ENCODE measurements around the gene TCF7L1. TPM values are rescaled to one million over a fixed set of nuclear protein-coding genes. Genes with fewer than 3 reads are reported as not detected.
"Not testable (repeated sequence)": the region's sequence is repeated elsewhere in the genome, so short reads cannot be mapped to it uniquely, and the experiment has no call there.

The TCF7L1 gene
- total RNA-seq, 1 donor from 2014 or later: 0.19 TPM

DNA sequence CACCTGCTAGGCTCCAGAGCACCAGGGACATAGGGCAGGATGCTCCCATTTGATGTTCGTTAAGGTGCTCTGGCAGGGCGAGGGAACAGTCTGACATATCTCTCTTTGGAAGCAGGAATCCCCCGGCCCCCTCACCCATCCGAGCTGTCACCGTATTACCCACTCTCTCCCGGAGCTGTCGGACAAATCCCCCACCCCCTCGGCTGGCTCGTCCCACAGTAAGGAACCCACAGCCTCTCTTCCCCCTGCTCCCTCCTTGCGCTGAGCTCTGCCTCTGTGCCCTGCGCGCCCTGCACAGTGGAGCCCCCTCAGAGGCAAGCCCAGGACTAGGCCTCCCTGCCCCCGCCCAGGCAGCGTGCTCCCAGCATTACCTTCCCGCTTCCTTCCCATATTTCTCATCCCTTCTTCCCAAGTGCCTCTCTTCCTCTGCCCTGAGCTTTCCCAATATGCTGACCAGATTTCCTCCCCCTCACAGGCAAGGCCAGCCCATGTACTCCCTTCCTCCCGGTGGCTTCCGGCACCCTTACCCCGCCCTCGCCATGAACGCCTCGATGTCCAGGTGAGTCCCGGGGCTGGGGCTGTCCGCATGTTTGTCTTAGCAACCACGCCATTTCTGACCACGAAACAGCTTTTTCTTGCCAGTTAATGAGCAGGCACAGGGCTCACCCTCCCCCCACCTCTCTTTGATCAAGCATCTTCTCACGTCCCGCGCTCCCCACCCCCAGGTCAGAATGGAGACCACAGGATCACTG is 170.8 kb downstream of the TCF7L1 start:
- intact Hi-C loops (cut with micrococcal nuclease): no loop called here
- no peak overlapping the region for H3K27ac Mint-ChIP-seq
- H3K4me1 Mint-ChIP-seq: peaks cover 13% of the 10 kb centered on the region
- no peaks in the 10 kb centered on the region for H3K9me3 Mint-ChIP-seq
- H3K4me3 Mint-ChIP-seq: no peak overlapping the region
- DNase-seq: no peak
- H3K27me3 Mint-ChIP-seq: peaks cover 19% of the 10 kb centered on the region
- H3K36me3 Mint-ChIP-seq (ENCODE audit: low read depth): peaks cover 4% of the 10 kb centered on the region

DNA sequence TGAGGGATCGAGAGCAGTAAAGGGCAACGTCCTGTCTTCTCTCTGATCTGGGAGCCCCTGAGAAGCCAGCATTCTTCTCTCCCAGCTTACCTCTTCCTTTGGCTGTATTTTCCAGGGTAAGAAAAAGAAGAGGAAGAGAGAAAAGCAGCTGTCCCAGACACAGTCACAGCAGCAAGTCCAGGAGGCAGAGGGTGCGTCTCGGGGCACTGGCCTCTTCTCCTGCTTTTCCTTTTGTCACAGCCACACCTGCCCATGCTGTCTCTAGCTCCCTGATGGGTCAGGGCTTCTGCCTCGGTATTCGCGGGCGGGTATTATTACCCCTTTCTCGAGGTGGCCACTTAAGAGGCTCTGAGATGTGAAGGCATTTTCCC is 174.3 kb downstream of the TCF7L1 start:
- Mint-ChIP-seq H3K9me3 (no peaks in the 10 kb centered on the region), H3K4me1 (peaks cover 26% of the 10 kb centered on the region), H3K27ac (no peak overlapping the region), H3K36me3 (ENCODE audit: low read depth) (peaks cover 16% of the 10 kb centered on the region), H3K27me3 (peaks cover 9% of the 10 kb centered on the region), H3K4me3 (peak overlapping the region; percentile 54)
- DNase-seq: no peak
- intact Hi-C loops (cut with micrococcal nuclease): no loop called here

DNA sequence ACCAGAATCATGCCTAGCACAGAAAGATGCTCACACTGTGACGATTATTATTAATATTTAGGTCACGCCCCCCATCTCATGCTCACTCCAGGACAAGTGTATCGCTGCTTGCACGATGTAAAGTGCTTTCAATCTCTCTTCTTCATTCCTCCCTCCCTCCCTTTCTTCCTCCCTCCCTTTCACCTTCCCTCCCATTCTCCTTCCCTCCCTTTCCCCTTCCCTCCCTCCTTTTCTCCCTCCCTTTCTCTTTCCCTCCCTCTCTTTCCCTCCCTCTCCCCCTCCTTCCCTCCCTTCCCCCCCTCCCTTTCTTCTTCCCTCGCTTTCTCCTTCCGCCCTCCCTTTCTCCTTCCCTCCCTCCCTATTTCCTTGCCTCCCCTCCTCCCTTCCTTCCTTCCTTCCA is 175.0 kb downstream of the TCF7L1 start:
- intact Hi-C loops (cut with micrococcal nuclease): no loop called here
- DNase-seq: no peak
- H3K36me3 Mint-ChIP-seq (ENCODE audit: low read depth): peaks cover 17% of the 10 kb centered on the region
- H3K27ac Mint-ChIP-seq: no peak overlapping the region
- H3K9me3 Mint-ChIP-seq: no peaks in the 10 kb centered on the region
- H3K27me3 Mint-ChIP-seq: peaks cover 8% of the 10 kb centered on the region
- H3K4me3 Mint-ChIP-seq: no peak overlapping the region
- peaks cover 26% of the 10 kb centered on the region for H3K4me1 Mint-ChIP-seq

GRCh38 chr2:85308896-85309555 is 175.8 kb downstream of the TCF7L1 start:
- peaks cover 5% of the 10 kb centered on the region for H3K27me3 Mint-ChIP-seq
- peaks cover 26% of the 10 kb centered on the region for H3K4me1 Mint-ChIP-seq
- H3K36me3 Mint-ChIP-seq (ENCODE audit: low read depth): peaks cover 25% of the 10 kb centered on the region
- intact Hi-C loops (cut with micrococcal nuclease): no loop called here
- H3K9me3 Mint-ChIP-seq: no peaks in the 10 kb centered on the region
- DNase-seq: no peak
- peak overlapping the region; percentile 84 for H3K4me3 Mint-ChIP-seq
- H3K27ac Mint-ChIP-seq: peak overlapping the region; percentile 40

- peaks cover 26% of the 10 kb centered on the region for H3K4me1 Mint-ChIP-seq
- DNase-seq: peak; percentile 68
- intact Hi-C loops (cut with micrococcal nuclease): no loop called here
These were observed 176.6 kb downstream of the TCF7L1 start for GRCh38 chr2:85309699-85310321.

GRCh38 chr2:85310330-85310729 is 177.1 kb downstream of the TCF7L1 start:
- Mint-ChIP-seq H3K27ac (peak overlapping the region; percentile 87), H3K36me3 (ENCODE audit: low read depth) (peaks cover 32% of the 10 kb centered on the region), H3K4me1 (peaks cover 26% of the 10 kb centered on the region), H3K27me3 (no peaks in the 10 kb centered on the region), H3K4me3 (peak overlapping the region; percentile 84), H3K9me3 (no peaks in the 10 kb centered on the region)
- intact Hi-C loops (cut with micrococcal nuclease): no loop called here
- DNase-seq: no peak

More at GRCh38 chr2:85309699-85310321, 176.6 kb downstream of the TCF7L1 start:
- Mint-ChIP-seq H3K4me3 (peak overlapping the region; percentile 84), H3K9me3 (no peaks in the 10 kb centered on the region), H3K27me3 (peaks cover 2% of the 10 kb centered on the region), H3K36me3 (ENCODE audit: low read depth) (peaks cover 28% of the 10 kb centered on the region), H3K27ac (peak overlapping the region; percentile 87)

DNA sequence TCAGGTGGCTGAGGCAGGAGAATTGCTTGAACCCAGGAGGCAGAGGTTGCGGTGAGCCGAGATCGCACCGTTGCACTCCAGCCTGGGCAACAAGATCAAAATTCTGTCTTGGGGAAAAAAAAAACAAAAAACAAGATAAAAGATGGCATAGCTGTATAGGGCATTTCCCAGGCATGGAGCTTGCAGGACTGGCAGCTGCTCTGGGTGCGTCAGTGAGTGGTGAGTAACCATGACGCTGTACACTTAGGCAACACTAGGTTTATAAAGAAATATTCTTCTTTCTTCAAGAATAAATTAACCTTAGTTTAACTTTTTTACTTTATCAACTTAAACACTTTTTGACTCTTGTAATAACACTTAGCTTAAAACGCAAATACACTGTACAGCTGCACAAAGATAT is 179.2 kb downstream of the TCF7L1 start:
- Mint-ChIP-seq H3K36me3 (ENCODE audit: low read depth) (peaks cover 46% of the 10 kb centered on the region), H3K4me1 (peaks cover 26% of the 10 kb centered on the region), H3K27me3 (no peaks in the 10 kb centered on the region), H3K4me3 (no peak overlapping the region), H3K9me3 (no peaks in the 10 kb centered on the region), H3K27ac (no peak overlapping the region)
- intact Hi-C loops (cut with micrococcal nuclease): no loop called here
- no peak for DNase-seq

DNA sequence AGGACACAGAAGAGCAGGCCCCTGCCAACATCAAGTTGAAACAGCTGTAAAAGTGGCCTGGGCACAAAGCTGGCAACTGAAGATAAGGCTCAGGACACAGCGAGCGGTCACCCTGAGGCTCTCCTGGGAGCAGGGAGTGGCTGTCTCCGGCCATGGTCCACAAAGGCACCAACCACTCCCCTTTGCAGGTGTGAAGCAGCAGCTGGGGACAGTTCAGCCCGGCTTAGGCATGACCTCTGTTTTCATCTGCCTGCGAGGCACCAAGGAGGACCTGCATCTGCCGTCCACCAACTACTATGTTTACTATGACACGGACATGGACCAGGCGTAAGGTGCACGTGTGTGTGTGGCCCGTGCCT is 181.7 kb downstream of the TCF7L1 start:
- H3K36me3 Mint-ChIP-seq (ENCODE audit: low read depth): peaks cover 54% of the 10 kb centered on the region
- H3K9me3 Mint-ChIP-seq: no peaks in the 10 kb centered on the region
- DNase-seq: no peak
- H3K4me1 Mint-ChIP-seq: peaks cover 26% of the 10 kb centered on the region
- no peak overlapping the region for H3K4me3 Mint-ChIP-seq
- no peak overlapping the region for H3K27ac Mint-ChIP-seq
- intact Hi-C loops (cut with micrococcal nuclease): no loop called here
- no peaks in the 10 kb centered on the region for H3K27me3 Mint-ChIP-seq

DNA sequence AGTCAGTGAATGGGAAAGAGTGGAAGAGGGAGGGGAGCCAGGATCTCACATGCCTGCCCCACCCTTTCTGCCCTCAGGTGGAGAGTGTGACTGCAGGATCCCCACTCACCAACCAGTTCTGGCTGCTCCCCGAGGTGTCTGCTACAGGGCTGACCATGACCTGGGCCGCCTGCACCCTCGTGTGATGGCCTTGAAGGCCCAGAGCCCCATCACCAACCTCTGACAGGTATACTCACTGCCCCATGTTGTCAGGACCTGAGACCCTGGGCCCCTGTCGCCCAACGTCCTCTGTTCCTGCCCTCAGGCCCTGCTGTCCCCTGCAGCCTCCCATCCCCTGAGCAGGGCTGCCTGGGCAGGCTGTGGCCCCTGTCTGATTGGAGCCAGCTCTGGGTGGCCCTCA is 182.7 kb downstream of the TCF7L1 start:
- H3K4me3 Mint-ChIP-seq; DNase-seq; H3K9me3 Mint-ChIP-seq; H3K27ac Mint-ChIP-seq; H3K27me3 Mint-ChIP-seq; intact Hi-C loops (cut with micrococcal nuclease): not testable (repeated sequence)
- Mint-ChIP-seq H3K4me1 (peaks cover 29% of the 10 kb centered on the region), H3K36me3 (ENCODE audit: low read depth) (peaks cover 62% of the 10 kb centered on the region)

- H3K27ac Mint-ChIP-seq: peak overlapping the region; percentile 89
- no peak for DNase-seq
- H3K4me1 Mint-ChIP-seq: peaks cover 48% of the 10 kb centered on the region
- peaks cover 77% of the 10 kb centered on the region for H3K36me3 Mint-ChIP-seq (ENCODE audit: low read depth)
- H3K27me3 Mint-ChIP-seq: no peaks in the 10 kb centered on the region
- intact Hi-C loops (cut with micrococcal nuclease): loop anchor here (1.0 kb wide), 1 partner anchor 8 kb away; no protein-coding TSS in a partner anchor
- no peaks in the 10 kb centered on the region for H3K9me3 Mint-ChIP-seq
- peak overlapping the region; percentile 35 for H3K4me3 Mint-ChIP-seq
These were observed 185.3 kb downstream of the TCF7L1 start for GRCh38 chr2:85318222-85319074.

GRCh38 chr2:85319796-85320195 is 186.6 kb downstream of the TCF7L1 start:
- no peak for DNase-seq
- intact Hi-C loops (cut with micrococcal nuclease): no loop called here
- Mint-ChIP-seq H3K9me3 (no peaks in the 10 kb centered on the region), H3K27ac (peak overlapping the region; percentile 53), H3K4me3 (peak overlapping the region; percentile 12), H3K27me3 (no peaks in the 10 kb centered on the region), H3K36me3 (ENCODE audit: low read depth) (peaks cover 81% of the 10 kb centered on the region), H3K4me1 (peaks cover 60% of the 10 kb centered on the region)

GRCh38 chr2:85323351-85323987 is 190.3 kb downstream of the TCF7L1 start:
- no peaks in the 10 kb centered on the region for H3K27me3 Mint-ChIP-seq
- H3K36me3 Mint-ChIP-seq (ENCODE audit: low read depth): peaks cover 89% of the 10 kb centered on the region
- H3K27ac Mint-ChIP-seq: no peak overlapping the region
- intact Hi-C loops (cut with micrococcal nuclease): no loop called here
- H3K4me1 Mint-ChIP-seq: peaks cover 61% of the 10 kb centered on the region
- H3K9me3 Mint-ChIP-seq: no peaks in the 10 kb centered on the region
- peak overlapping the region; percentile 95 for H3K4me3 Mint-ChIP-seq
- DNase-seq: no peak

GRCh38 chr2:85323988-85324367 is 190.8 kb downstream of the TCF7L1 start:
- H3K9me3 Mint-ChIP-seq; intact Hi-C loops (cut with micrococcal nuclease); H3K27me3 Mint-ChIP-seq; H3K27ac Mint-ChIP-seq; DNase-seq: not testable (repeated sequence)
- H3K4me3 Mint-ChIP-seq: peak overlapping the region; percentile 95
- peaks cover 84% of the 10 kb centered on the region for H3K36me3 Mint-ChIP-seq (ENCODE audit: low read depth)
- peaks cover 59% of the 10 kb centered on the region for H3K4me1 Mint-ChIP-seq
